ENCODE results near the gene GANAB.

GRCh38 chr11:62591448-62592145 is 54.8 kb downstream of the GANAB start, which contains the start of gene TUT1:
- TF ChIP-seq CTCF (conservative IDR thresholded peaks at IDR 0.05; ENCODE audit: low read depth, low read length) (no peak), EZH2phosphoT487 (IDR thresholded peaks at IDR 0.05; ENCODE audit: borderline replicate concordance, low read length) (no peak)

Measured in PC-3 (cell line).